ENCODE measurements around the gene FAM181A.
A peak's percentile ranks its signal among the peaks of the same experiment; 100 is the strongest.

The FAM181A gene

GRCh38 chr14:93970965-93971634 lies 44.0 kb downstream of the FAM181A start:
- H3K36me3 ChIP-seq (ENCODE audit: insufficient read depth, low read length): no peaks in the 10 kb centered on the region
- H3K4me1 ChIP-seq (ENCODE audit: control insufficient read depth, insufficient read depth, low read length): peaks cover 8% of the 10 kb centered on the region
- H3K9me3 ChIP-seq (replicated peaks; ENCODE audit: low read length): no peaks in the 10 kb centered on the region
- peaks cover 69% of the 10 kb centered on the region for H3K27me3 ChIP-seq (ENCODE audit: control insufficient read depth, insufficient read depth, low read length)
- H3K9ac ChIP-seq (ENCODE audit: low read depth, low read length): peak overlapping the region; percentile 18
- H3K4me2 ChIP-seq (ENCODE audit: low read length): peak overlapping the region; percentile 77
- H3K4me3 ChIP-seq (ENCODE audit: low read length): peak overlapping the region; percentile 61

- H3K9ac ChIP-seq (ENCODE audit: low read depth, low read length): no peak overlapping the region
- H3K4me1 ChIP-seq (ENCODE audit: control insufficient read depth, insufficient read depth, low read length): peaks cover 5% of the 10 kb centered on the region
Observed at GRCh38 chr14:93971635-93972027, 44.5 kb downstream of the FAM181A start.

GRCh38 chr14:93972618-93973205 lies 45.6 kb downstream of the FAM181A start:
- Histone ChIP-seq H3K9ac (ENCODE audit: low read depth, low read length) (no peak overlapping the region), H3K36me3 (ENCODE audit: insufficient read depth, low read length) (no peaks in the 10 kb centered on the region), H3K27me3 (ENCODE audit: control insufficient read depth, insufficient read depth, low read length) (peaks cover 81% of the 10 kb centered on the region), H3K4me3 (ENCODE audit: low read length) (no peak overlapping the region), H3K4me1 (ENCODE audit: control insufficient read depth, insufficient read depth, low read length) (peaks cover 5% of the 10 kb centered on the region), H3K9me3 (replicated peaks; ENCODE audit: low read length) (no peaks in the 10 kb centered on the region), H3K4me2 (ENCODE audit: low read length) (no peak overlapping the region)

More at GRCh38 chr14:93971635-93972027, 44.5 kb downstream of the FAM181A start:
- Histone ChIP-seq H3K4me3 (ENCODE audit: low read length) (no peak overlapping the region), H3K4me2 (ENCODE audit: low read length) (no peak overlapping the region), H3K9me3 (replicated peaks; ENCODE audit: low read length) (no peaks in the 10 kb centered on the region), H3K27me3 (ENCODE audit: control insufficient read depth, insufficient read depth, low read length) (peaks cover 74% of the 10 kb centered on the region), H3K36me3 (ENCODE audit: insufficient read depth, low read length) (no peaks in the 10 kb centered on the region)

GRCh38 chr14:93973607-93974006 lies 46.5 kb downstream of the FAM181A start:
- Histone ChIP-seq H3K36me3 (ENCODE audit: insufficient read depth, low read length) (no peaks in the 10 kb centered on the region), H3K4me1 (ENCODE audit: control insufficient read depth, insufficient read depth, low read length) (peaks cover 5% of the 10 kb centered on the region), H3K9ac (ENCODE audit: low read depth, low read length) (no peak overlapping the region), H3K9me3 (replicated peaks; ENCODE audit: low read length) (no peaks in the 10 kb centered on the region), H3K4me3 (ENCODE audit: low read length) (no peak overlapping the region), H3K4me2 (ENCODE audit: low read length) (no peak overlapping the region), H3K27me3 (ENCODE audit: control insufficient read depth, insufficient read depth, low read length) (peaks cover 85% of the 10 kb centered on the region)

- peaks cover 78% of the 10 kb centered on the region for H3K27me3 ChIP-seq (ENCODE audit: control insufficient read depth, insufficient read depth, low read length)
- no peak overlapping the region for H3K4me2 ChIP-seq (ENCODE audit: low read length)
- H3K9me3 ChIP-seq (replicated peaks; ENCODE audit: low read length): no peaks in the 10 kb centered on the region
- H3K9ac ChIP-seq (ENCODE audit: low read depth, low read length): no peak overlapping the region
- no peak overlapping the region for H3K4me3 ChIP-seq (ENCODE audit: low read length)
- H3K4me1 ChIP-seq (ENCODE audit: control insufficient read depth, insufficient read depth, low read length): peaks cover 5% of the 10 kb centered on the region
- H3K36me3 ChIP-seq (ENCODE audit: insufficient read depth, low read length): no peaks in the 10 kb centered on the region
Observed at GRCh38 chr14:93974299-93974698, 47.2 kb downstream of the FAM181A start.

GRCh38 chr14:93974833-93975232 lies 47.7 kb downstream of the FAM181A start:
- peaks cover 72% of the 10 kb centered on the region for H3K27me3 ChIP-seq (ENCODE audit: control insufficient read depth, insufficient read depth, low read length)
- H3K36me3 ChIP-seq (ENCODE audit: insufficient read depth, low read length): no peaks in the 10 kb centered on the region
- no peak overlapping the region for H3K9ac ChIP-seq (ENCODE audit: low read depth, low read length)
- no peaks in the 10 kb centered on the region for H3K9me3 ChIP-seq (replicated peaks; ENCODE audit: low read length)
- no peak overlapping the region for H3K4me3 ChIP-seq (ENCODE audit: low read length)
- H3K4me2 ChIP-seq (ENCODE audit: low read length): no peak overlapping the region
- peaks cover 5% of the 10 kb centered on the region for H3K4me1 ChIP-seq (ENCODE audit: control insufficient read depth, insufficient read depth, low read length)

GRCh38 chr14:93975791-93976476 lies 48.8 kb downstream of the FAM181A start:
- Histone ChIP-seq H3K27me3 (ENCODE audit: control insufficient read depth, insufficient read depth, low read length) (peaks cover 67% of the 10 kb centered on the region), H3K4me1 (ENCODE audit: control insufficient read depth, insufficient read depth, low read length) (peaks cover 9% of the 10 kb centered on the region), H3K9ac (ENCODE audit: low read depth, low read length) (no peak overlapping the region), H3K9me3 (replicated peaks; ENCODE audit: low read length) (no peaks in the 10 kb centered on the region), H3K36me3 (ENCODE audit: insufficient read depth, low read length) (no peaks in the 10 kb centered on the region), H3K4me2 (ENCODE audit: low read length) (no peak overlapping the region), H3K4me3 (ENCODE audit: low read length) (no peak overlapping the region)

- Histone ChIP-seq H3K4me2 (ENCODE audit: low read length) (no peak within 1 kb of the TSS), H3K4me1 (ENCODE audit: control insufficient read depth, insufficient read depth, low read length) (peaks cover 15% of the 10 kb centered on the region), H3K4me3 (ENCODE audit: low read length) (no peak within 1 kb of the TSS), H3K27me3 (ENCODE audit: control insufficient read depth, insufficient read depth, low read length) (peaks cover 61% of the 10 kb centered on the region), H3K9ac (ENCODE audit: low read depth, low read length) (no peak within 1 kb of the TSS), H3K36me3 (ENCODE audit: insufficient read depth, low read length) (no peaks in the 10 kb centered on the region), H3K9me3 (replicated peaks; ENCODE audit: low read length) (no peaks in the 10 kb centered on the region)
Observed at GRCh38 chr14:93976477-93977057, 49.4 kb downstream of the FAM181A start, which contains the start of gene ASB2. TSS of gene ASB2 (minus strand) at chr14:93976570. CDS start at chr14:93964539, 12,031 bp downstream.

- H3K36me3 ChIP-seq (ENCODE audit: insufficient read depth, low read length): no peaks in the 10 kb centered on the region
- H3K27me3 ChIP-seq (ENCODE audit: control insufficient read depth, insufficient read depth, low read length): peaks cover 62% of the 10 kb centered on the region
- peaks cover 15% of the 10 kb centered on the region for H3K4me1 ChIP-seq (ENCODE audit: control insufficient read depth, insufficient read depth, low read length)
- no peak overlapping the region for H3K4me2 ChIP-seq (ENCODE audit: low read length)
- no peaks in the 10 kb centered on the region for H3K9me3 ChIP-seq (replicated peaks; ENCODE audit: low read length)
- no peak overlapping the region for H3K9ac ChIP-seq (ENCODE audit: low read depth, low read length)
- no peak overlapping the region for H3K4me3 ChIP-seq (ENCODE audit: low read length)
Observed at GRCh38 chr14:93977171-93977570, 50.0 kb downstream of the FAM181A start.

- H3K4me2 ChIP-seq (ENCODE audit: low read length): no peak overlapping the region
- H3K4me3 ChIP-seq (ENCODE audit: low read length): no peak overlapping the region
- no peaks in the 10 kb centered on the region for H3K9me3 ChIP-seq (replicated peaks; ENCODE audit: low read length)
- no peak overlapping the region for H3K9ac ChIP-seq (ENCODE audit: low read depth, low read length)
- peaks cover 15% of the 10 kb centered on the region for H3K4me1 ChIP-seq (ENCODE audit: control insufficient read depth, insufficient read depth, low read length)
- H3K27me3 ChIP-seq (ENCODE audit: control insufficient read depth, insufficient read depth, low read length): peaks cover 57% of the 10 kb centered on the region
- no peaks in the 10 kb centered on the region for H3K36me3 ChIP-seq (ENCODE audit: insufficient read depth, low read length)
Observed at GRCh38 chr14:93977790-93978581, 50.8 kb downstream of the FAM181A start.

GRCh38 chr14:93978735-93979134 lies 51.6 kb downstream of the FAM181A start:
- Histone ChIP-seq H3K4me3 (ENCODE audit: low read length) (no peak overlapping the region), H3K4me1 (ENCODE audit: control insufficient read depth, insufficient read depth, low read length) (peaks cover 15% of the 10 kb centered on the region), H3K9ac (ENCODE audit: low read depth, low read length) (no peak overlapping the region), H3K27me3 (ENCODE audit: control insufficient read depth, insufficient read depth, low read length) (peaks cover 59% of the 10 kb centered on the region), H3K9me3 (replicated peaks; ENCODE audit: low read length) (no peaks in the 10 kb centered on the region), H3K4me2 (ENCODE audit: low read length) (no peak overlapping the region), H3K36me3 (ENCODE audit: insufficient read depth, low read length) (no peaks in the 10 kb centered on the region)
